ENCODE measurements around the gene OGFR.

OGFR gene

GRCh38 chr20:62804627-62805154 lies at the start of gene OGFR:
Gene OGFR, plus strand, starts transcription at chr20:62804835. Its CDS starts 25 bp downstream, at chr20:62804860.
- DNase-seq (ENCODE audit: low read depth), result peak; percentile 57

GRCh38 chr20:62754991-62755356 lies 49.7 kb upstream of the OGFR start:
- no peak for DNase-seq (ENCODE audit: low read depth)

- no peak for DNase-seq (ENCODE audit: low read depth)
These were observed 48.6 kb upstream of the OGFR start for GRCh38 chr20:62755817-62756724.

GRCh38 chr20:62758226-62758912 lies 46.3 kb upstream of the OGFR start:
- no peak for DNase-seq (ENCODE audit: low read depth)

GRCh38 chr20:62759981-62760431 lies 44.6 kb upstream of the OGFR start:
- no peak for DNase-seq (ENCODE audit: low read depth)

- DNase-seq (ENCODE audit: low read depth), result no peak
These were observed 44.2 kb upstream of the OGFR start for GRCh38 chr20:62760471-62760855.

- DNase-seq (ENCODE audit: low read depth), result no peak
These were observed 43.5 kb upstream of the OGFR start for GRCh38 chr20:62760856-62761758.

- no peak for DNase-seq (ENCODE audit: low read depth)
These were observed 42.9 kb upstream of the OGFR start for GRCh38 chr20:62761759-62762131.

GRCh38 chr20:62762376-62762775 lies 42.3 kb upstream of the OGFR start:
- DNase-seq (ENCODE audit: low read depth), result no peak

GRCh38 chr20:62762801-62763368 lies 41.8 kb upstream of the OGFR start:
- DNase-seq (ENCODE audit: low read depth), result no peak

- no peak for DNase-seq (ENCODE audit: low read depth)
These were observed 41.2 kb upstream of the OGFR start for GRCh38 chr20:62763404-62763803.

- DNase-seq (ENCODE audit: low read depth), result no peak
These were observed 40.3 kb upstream of the OGFR start for GRCh38 chr20:62764156-62764935.

- no peak for DNase-seq (ENCODE audit: low read depth)
These were observed 39.6 kb upstream of the OGFR start for GRCh38 chr20:62765021-62765420.

GRCh38 chr20:62765432-62766070 lies 39.1 kb upstream of the OGFR start:
- no peak for DNase-seq (ENCODE audit: low read depth)

- DNase-seq (ENCODE audit: low read depth), result no peak
These were observed 38.6 kb upstream of the OGFR start for GRCh38 chr20:62766071-62766450.

GRCh38 chr20:62766716-62767115 lies 37.9 kb upstream of the OGFR start:
- no peak for DNase-seq (ENCODE audit: low read depth)

GRCh38 chr20:62768234-62768546 lies 36.4 kb upstream of the OGFR start:
- no peak for DNase-seq (ENCODE audit: low read depth)

- no peak for DNase-seq (ENCODE audit: low read depth)
These were observed 35.9 kb upstream of the OGFR start for GRCh38 chr20:62768551-62769287.

GRCh38 chr20:62769346-62770071 lies 35.1 kb upstream of the OGFR start:
- DNase-seq (ENCODE audit: low read depth), result no peak

Data from activated T-helper 1 cell treated with Interleukin-2 at 50 U/mL for 16 hours (primary cell).